Fibroblast of the aortic adventitia (primary cell): ENCODE data around the gene URB2. TPM values are rescaled to one million over a fixed set of nuclear protein-coding genes. Genes with fewer than 3 reads are reported as not detected.

Experiments
- DNase-seq: peaks from one replicate; pipeline ENCODE4 v3.0.0-alpha.2; 2010; ENCODE audit warnings: low read depth
- H3K4me3 ChIP-seq: 2 replicates; pipeline ENCODE4 v1.5.1; 2011; ENCODE audit warnings: low read depth, mild to moderate bottlenecking, control low read depth, low read length, moderate library complexity
- total RNA-seq: library from RNA; depleted of rRNA; stranded (reverse); fragments of >200 nt; gene quantifications from 2 replicates; pipeline ENCODE4 v1.2.3, GENCODE V29; 2012; ENCODE audit warnings: low replicate concordance
- TF ChIP-seq, protein P1 (sequence below): IDR thresholded peaks from 2 replicates; pipeline ENCODE4 v1.5.1; 2011; ENCODE audit warnings: mild to moderate bottlenecking, low read length, control low read depth, inconsistent platforms; ENCODE audit not compliant: insufficient read depth

URB2 gene
- total RNA-seq, 1 donor, result 9.6 TPM

GRCh38 chr1:229631148-229631547 is 5.1 kb downstream of the URB2 start:
- TF ChIP-seq, protein P1, sequence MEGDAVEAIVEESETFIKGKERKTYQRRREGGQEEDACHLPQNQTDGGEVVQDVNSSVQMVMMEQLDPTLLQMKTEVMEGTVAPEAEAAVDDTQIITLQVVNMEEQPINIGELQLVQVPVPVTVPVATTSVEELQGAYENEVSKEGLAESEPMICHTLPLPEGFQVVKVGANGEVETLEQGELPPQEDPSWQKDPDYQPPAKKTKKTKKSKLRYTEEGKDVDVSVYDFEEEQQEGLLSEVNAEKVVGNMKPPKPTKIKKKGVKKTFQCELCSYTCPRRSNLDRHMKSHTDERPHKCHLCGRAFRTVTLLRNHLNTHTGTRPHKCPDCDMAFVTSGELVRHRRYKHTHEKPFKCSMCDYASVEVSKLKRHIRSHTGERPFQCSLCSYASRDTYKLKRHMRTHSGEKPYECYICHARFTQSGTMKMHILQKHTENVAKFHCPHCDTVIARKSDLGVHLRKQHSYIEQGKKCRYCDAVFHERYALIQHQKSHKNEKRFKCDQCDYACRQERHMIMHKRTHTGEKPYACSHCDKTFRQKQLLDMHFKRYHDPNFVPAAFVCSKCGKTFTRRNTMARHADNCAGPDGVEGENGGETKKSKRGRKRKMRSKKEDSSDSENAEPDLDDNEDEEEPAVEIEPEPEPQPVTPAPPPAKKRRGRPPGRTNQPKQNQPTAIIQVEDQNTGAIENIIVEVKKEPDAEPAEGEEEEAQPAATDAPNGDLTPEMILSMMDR, result no peak
- H3K4me3 ChIP-seq, result no peak overlapping the region
- no peak for DNase-seq

DNA sequence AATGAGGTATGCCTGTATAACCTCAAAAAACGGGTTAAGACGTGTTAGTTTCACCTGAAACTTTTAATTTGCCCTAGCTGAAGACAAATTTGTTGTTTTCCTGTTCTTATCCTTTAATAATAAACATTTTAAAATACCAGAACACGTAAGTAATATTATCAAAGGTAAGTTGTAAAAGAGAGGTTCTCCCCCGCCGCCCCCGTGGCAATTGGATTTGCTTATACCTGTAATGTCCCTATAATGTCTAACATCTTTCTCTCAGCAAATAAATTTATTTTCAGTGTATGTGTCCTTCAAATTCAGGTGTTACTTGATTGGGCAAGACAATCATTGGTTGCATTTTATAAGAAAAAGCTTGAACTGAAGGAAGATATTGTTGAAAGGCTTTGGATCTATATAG is 5.9 kb downstream of the URB2 start:
- DNase-seq, result no peak
- H3K4me3 ChIP-seq, result no peak overlapping the region
- TF ChIP-seq, protein P1, result no peak

DNA sequence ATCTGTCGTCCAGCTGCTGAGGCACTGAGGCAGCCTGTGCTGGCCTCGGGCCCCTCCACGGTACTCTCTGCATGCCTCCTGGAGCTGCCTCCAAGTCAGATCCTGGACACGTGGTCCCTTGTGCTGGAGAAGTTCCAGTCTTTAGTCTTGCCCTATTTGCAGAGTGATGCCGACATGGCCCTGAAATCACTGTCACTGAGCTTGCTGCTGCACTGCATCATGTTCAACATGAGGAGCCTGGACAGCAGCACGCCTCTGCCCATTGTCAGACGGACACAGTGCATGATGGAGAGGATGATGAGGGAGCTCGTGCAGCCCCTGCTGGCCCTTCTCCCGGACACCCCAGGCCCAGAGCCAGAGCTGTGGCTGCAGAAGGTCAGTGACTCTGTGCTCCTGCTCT is 10.0 kb downstream of the URB2 start:
- TF ChIP-seq, protein P1, result no peak
- DNase-seq, result no peak
- no peak overlapping the region for H3K4me3 ChIP-seq

- no peak for DNase-seq
- no peak overlapping the region for H3K4me3 ChIP-seq
- TF ChIP-seq, protein P1, result no peak
Measured at GRCh38 chr1:229637746-229638145, 11.7 kb downstream of the URB2 start.

DNA sequence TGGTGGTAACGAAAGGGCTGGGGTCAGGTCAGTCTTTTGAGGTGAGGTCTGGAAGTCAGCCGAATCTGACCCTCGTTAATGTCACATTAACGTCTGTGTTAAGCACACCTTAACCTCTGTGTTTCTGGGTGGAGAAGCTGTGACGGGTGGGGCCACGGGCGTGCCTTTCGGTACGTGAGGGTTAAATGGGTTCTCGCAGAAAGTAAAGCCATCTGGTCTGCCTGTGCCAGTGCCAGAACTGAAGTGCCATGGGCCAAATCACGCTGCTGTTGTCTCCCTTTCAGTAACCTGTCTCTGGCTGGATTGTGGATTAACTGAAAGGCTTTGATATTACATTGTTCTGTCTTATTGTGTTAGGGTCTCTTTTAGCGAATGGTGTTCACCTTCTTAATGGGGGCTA is 14.4 kb downstream of the URB2 start:
- TF ChIP-seq, protein P1, result no peak
- H3K4me3 ChIP-seq, result no peak overlapping the region
- no peak for DNase-seq

- TF ChIP-seq, protein P1, result no peak
- H3K4me3 ChIP-seq, result no peak overlapping the region
- no peak for DNase-seq
Measured at GRCh38 chr1:229641306-229641705, 15.3 kb downstream of the URB2 start.

DNA sequence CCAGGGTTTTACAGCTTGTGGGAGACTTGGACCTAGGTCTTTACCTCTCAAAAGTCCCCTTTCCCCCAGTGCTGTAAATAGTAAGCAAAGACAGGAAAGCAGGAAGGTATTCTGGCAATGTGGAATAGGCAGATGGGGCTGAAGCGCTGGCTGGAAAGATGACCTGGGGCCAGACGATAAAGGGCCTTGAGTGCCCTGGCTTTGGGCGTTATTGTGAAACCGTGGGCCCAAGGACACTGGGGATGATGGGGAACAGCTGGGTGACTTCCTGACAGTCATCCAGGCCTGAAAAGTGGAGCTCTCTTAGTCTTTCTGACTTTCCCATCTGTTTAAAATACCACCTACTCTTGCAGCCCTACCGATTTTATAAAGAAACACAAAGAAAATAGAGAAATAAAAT is 16.3 kb downstream of the URB2 start:
- DNase-seq, result no peak
- TF ChIP-seq, protein P1, result no peak
- no peak overlapping the region for H3K4me3 ChIP-seq
